Measurements from ENCODE around the gene PAK6.

Gene PAK6

GRCh38 chr15:40312370-40313158 is 73.7 kb downstream of the PAK6 start:
- DNase-seq = no peak

DNA sequence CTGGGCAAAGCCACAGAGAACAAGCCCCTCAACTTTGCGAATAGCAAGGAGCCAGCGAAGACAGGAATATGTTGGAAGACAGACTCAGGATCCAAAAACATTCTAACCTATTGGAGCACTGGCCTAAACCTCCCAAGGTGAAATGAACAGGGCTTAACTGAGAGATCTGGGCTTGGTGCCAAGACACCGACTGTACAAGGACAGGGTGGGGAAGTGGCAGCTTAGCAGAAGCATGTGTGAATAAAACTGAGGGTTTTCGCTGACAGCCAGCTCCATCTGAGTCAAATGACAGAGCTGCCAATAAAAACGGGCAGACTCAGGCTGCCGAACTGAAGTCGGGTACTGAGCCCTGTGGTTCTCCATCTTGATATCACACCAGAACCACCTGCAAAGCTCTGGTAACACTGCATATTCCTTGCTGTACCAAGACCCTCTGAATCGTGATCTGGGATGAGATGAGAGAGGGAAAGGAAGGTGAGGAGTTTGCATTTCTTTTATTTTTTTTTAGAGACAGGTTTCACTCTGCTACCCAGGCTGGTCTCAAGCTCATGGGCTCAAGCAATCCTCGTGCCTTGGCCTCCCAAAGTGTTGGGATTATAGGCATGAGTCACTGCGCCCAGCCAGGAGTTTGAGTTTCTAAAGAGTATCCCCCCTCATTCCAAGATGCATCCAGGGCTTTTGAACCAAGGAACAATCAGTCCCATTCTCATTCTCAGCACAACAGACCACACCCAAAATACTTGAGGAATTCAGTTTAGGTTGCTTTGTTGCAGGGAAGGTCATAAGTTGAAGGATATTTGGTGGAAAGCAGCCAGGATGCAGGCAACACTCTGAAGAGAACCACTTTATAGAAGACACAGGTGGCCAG is 74.9 kb downstream of the PAK6 start:
- peak; percentile 45 for DNase-seq

GRCh38 chr15:40314723-40315276 is 75.9 kb downstream of the PAK6 start:
- no peak for DNase-seq

DNA sequence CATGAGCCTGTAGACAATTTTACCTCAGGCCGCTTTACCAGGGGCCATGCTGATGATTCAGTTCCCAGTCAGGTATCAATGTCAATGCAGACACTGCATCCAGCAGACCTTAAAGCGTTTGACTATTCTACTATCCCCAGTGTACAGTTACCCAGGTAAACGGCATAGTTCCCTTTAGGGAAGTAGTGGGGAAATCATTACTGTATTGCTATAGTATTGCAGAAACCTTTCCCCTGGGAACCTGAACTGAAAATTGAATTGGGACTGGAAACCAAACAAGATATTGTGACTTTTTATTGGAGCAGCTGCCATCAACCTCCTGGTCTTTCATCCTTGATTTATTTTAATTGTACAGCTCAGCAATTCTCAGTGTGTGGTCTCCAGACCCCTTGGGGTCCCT is 78.1 kb downstream of the PAK6 start:
- no peak for DNase-seq

DNA sequence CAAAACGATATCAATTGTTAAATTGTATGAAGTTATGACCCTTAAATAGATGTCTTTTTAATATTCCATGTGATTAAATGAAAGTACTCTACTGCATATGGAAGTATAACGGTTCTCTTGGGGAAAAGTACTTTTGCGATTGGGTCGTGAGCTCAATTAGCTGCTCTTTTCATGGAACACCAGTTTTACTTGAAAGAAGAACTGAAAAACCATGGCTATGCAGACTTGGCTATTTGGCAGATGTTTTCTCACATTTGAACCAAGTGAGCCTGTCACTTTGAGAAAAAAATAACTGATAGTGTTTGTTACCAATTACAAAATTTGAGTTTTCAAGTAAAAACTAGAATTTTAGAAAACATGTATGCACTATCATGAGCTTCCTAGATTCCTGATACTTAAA is 78.7 kb downstream of the PAK6 start:
- no peak for DNase-seq

GRCh38 chr15:40320409-40320808 is 81.5 kb downstream of the PAK6 start:
- no peak for DNase-seq

GRCh38 chr15:40320931-40321371 is 82.1 kb downstream of the PAK6 start:
- DNase-seq = peak; percentile 58

DNA sequence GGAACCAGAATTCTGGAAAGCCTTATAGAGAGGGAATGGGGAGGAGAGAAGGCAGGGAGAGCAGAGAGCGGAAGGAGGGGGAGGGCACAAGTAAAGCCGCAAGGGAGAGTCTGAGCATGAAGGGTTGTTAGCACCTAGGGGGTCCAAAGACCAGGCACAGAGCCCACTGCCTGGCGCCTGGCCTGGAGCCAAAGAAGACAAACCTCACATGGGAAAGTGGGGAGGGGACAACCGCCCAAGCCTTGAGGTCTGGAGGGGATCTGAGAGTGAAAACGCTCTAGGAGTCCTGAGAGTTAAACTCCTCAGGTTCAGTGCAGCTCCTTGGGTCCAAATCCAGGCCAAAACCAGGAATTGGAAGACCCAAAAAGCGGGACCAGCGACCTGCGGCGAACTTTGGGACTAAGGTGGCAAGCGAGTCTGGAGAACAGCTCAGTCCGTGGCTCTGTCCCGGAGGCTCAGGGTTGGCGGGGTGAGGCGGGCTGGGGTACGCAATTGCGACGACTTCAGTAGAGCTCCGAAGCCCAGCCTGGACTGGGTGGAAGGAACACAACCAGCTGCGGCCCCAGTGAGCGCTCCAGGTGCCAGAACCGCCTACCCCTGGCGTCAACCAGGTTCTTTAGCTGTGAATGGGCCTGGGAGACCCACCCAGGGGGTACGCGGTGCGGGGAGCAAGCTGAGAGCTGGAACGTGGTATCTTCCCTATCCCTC is 83.8 kb downstream of the PAK6 start:
- DNase-seq = no peak

DNA sequence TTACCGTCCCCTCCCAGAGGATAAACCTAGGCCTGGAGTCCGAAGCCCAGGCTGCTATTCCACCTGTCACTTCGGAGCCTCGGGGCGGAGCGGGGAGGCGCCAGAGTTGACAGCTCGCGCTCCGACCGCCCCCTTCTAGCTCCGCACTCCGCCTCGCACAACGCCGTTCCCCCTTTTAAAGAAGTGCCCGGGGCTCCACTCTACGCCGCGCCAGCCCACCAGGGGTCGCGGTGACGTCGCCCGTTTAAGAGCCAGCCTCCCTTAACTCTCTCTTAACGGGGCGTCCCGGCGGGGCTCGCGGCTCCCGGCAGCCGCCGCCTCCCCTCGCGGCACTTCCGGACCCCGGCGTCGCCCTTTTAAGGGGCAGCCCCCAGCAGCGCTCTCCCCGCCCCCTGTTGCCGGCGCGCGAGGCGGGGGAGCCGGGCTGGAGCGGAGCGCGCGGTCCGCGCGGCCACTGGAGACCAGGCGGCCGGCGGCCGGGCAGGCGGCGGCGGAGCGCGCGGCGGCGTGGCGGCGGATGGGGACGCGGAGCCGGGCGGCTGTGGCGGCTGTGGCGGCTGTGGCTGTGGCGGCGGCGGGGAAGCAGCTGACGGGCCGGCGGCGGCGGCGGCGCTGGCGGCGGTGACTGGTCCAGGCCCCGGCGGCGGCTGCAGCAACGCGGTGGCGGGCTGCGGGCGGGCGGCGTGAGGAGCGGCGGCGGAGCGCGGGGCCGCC is 84.5 kb downstream of the PAK6 start, which contains the start of gene INAFM2:
Gene INAFM2 (plus strand): TSS at position 454 of the 714 bp plus-strand sequence. CDS start 364 bp downstream, outside the sequence.
- DNase-seq = peak; percentile 94

DNA sequence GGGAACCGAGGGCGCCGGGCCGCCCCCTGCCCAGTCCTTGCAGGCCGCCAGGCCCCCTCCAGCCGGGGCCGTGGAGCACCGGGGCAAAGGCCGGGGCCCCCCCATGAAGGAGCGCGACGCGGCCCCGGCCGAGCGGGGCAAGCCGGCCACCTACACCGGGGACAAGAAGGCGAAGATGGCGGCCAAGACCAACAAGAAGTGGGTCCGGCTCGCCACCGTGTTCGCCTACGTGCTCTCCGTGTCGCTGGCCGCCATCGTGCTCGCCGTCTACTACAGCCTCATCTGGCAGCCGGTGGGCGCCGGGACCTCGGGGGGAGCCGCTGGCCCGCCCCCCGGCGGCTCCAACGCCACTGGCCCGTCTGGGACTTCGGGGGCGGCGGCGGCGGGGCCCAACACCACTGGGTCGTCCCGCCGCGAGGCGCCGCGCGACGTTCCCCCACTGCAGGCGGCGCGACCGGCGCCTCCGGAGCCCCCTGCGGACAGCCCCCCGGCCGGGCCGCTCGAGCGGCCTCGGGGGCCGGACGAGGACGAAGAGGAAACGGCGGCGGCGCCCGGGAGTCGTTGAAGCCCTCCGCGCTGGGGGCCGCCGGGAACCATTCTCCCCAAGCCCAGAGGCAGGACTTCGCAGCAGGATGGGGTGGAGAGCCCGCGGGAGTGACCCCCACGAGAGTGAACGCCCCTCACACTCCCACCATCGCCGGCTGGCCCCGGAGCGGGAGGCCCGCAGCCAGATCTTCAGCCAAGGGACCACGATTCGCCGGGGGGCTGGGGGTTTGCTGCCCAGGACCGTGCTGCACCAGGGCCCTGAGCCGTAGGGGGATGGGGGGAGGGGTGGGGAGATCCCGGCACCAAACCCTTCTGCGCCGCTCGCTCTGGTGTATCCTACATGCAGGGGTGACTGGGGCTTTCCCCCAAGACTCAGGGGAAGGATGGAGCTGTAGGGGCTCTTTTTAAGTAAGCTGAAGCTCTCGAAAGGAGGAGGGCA is 85.4 kb downstream of the PAK6 start:
- DNase-seq = peak; percentile 36

GRCh38 chr15:40325188-40325587 is 86.3 kb downstream of the PAK6 start:
- no peak for DNase-seq

DNA sequence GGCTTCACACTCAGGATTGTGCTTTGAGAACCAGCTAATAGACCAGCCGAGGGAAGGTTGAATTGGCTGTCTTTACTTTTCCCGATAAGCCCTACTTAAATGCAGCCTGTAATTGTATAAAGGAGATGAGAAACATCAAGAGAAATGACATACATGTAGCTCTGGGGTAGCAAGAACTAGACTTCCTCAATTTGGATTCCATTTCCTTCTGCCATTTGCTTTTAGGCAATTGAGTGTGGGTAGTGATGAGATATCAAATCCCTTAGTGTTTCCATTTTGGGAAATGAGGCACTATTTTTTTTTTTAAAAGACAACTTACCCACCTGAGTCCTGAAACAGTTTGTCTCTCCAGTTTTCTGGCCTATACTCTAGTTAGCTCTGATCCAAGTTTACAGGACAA is 86.8 kb downstream of the PAK6 start:
- DNase-seq = no peak
